ENCODE data around the gene KLHL11. TPM values are rescaled to one million over a fixed set of nuclear protein-coding genes. Genes with fewer than 3 reads are reported as not detected.
A peak's percentile ranks its signal among the peaks of the same experiment; 100 is the strongest.

Gene KLHL11
- total and polyA plus RNA-seq, 8 donors = 0.43 to 26.4 (median 3.0) TPM

DNA sequence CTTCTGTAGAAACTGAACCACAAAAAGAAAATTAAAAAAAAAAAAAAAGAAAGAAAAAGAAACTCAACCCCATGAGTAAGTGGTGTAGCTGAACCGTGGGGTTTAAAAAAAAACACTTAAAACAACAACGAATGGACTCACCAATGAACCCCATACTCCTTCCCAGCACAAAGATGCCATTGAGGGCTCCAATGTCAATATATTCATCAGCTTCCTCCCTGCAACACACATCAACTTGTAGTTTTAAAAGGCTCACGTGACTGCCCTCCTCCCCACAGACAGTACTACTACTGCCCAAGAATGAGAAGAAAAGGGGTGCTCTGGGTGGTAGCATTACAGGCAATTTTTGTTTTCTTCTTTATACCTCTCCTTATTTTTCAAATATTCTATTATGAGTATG, 3.3 kb upstream of the KLHL11 start:
- TF ChIP-seq, protein P1, sequence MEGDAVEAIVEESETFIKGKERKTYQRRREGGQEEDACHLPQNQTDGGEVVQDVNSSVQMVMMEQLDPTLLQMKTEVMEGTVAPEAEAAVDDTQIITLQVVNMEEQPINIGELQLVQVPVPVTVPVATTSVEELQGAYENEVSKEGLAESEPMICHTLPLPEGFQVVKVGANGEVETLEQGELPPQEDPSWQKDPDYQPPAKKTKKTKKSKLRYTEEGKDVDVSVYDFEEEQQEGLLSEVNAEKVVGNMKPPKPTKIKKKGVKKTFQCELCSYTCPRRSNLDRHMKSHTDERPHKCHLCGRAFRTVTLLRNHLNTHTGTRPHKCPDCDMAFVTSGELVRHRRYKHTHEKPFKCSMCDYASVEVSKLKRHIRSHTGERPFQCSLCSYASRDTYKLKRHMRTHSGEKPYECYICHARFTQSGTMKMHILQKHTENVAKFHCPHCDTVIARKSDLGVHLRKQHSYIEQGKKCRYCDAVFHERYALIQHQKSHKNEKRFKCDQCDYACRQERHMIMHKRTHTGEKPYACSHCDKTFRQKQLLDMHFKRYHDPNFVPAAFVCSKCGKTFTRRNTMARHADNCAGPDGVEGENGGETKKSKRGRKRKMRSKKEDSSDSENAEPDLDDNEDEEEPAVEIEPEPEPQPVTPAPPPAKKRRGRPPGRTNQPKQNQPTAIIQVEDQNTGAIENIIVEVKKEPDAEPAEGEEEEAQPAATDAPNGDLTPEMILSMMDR (IDR thresholded peaks at IDR 0.05) = no peak
- TF ChIP-seq EP300 (IDR thresholded peaks at IDR 0.05) (no peak), POLR2AphosphoS5 (IDR thresholded peaks at IDR 0.05) (no peak), POLR2A (IDR thresholded peaks at IDR 0.05) (no peak)
- H3K9me3 ChIP-seq = no peaks in the 10 kb centered on the region
- peaks cover 34 to 73% (median 70%) of the 10 kb centered on the region in 4 donors for H3K36me3 ChIP-seq
- intact Hi-C loops (cut with DNase I; ENCODE audit: low total_unique reads) = no loop called here
- H3K27me3 ChIP-seq = no peaks in the 10 kb centered on the region
- DNase-seq = no peak
- 38 to 56% (median 43%) methylated on average over 3 of the region's 3 CpGs for WGBS, 5 donors
- no peak overlapping the region for H3K27ac ChIP-seq
- H3K4me1 ChIP-seq = peaks cover 8 to 15% (median 13%) of the 10 kb centered on the region in 4 donors
- H3K4me3 ChIP-seq = no peak overlapping the region

DNA sequence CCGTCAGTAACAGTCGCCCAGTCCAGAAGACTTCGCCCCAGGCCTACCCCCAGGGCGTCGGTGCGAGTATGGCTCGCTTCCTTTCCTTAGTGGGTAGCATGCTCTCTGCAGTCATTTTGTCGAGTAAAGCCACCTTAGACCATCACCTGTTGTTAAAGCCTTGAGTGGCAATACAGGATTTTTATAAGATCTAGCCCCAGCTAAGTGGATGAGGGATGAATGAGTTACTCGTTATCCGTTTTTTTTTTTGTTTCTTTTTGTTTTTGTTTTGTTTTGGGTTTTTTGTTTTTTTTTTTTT, 322 bp upstream of the KLHL11 start:
- TF ChIP-seq POLR2AphosphoS5 (IDR thresholded peaks at IDR 0.05) = no peak
- TF ChIP-seq, protein P1 (IDR thresholded peaks at IDR 0.05) = peak in 1 of 7 experiments; percentile 6
- 0 to 3% (median 1%) methylated on average over 9 to 10 of the region's 10 CpGs for WGBS, 5 donors
- intact Hi-C loops (cut with DNase I; ENCODE audit: low total_unique reads) = no loop called here
- peaks cover 17 to 45% (median 31%) of the 10 kb centered on the region in 4 donors for H3K4me1 ChIP-seq
- peaks cover 8 to 42% (median 39%) of the 10 kb centered on the region in 4 donors for H3K36me3 ChIP-seq
- peak overlapping the region; percentile 80 to 94 (median 92) for H3K27ac ChIP-seq
- no peak for DNase-seq
- no peaks in the 10 kb centered on the region for H3K27me3 ChIP-seq
- peak overlapping the region; percentile 77 to 96 (median 82) for H3K4me3 ChIP-seq
- no peaks in the 10 kb centered on the region for H3K9me3 ChIP-seq

DNA sequence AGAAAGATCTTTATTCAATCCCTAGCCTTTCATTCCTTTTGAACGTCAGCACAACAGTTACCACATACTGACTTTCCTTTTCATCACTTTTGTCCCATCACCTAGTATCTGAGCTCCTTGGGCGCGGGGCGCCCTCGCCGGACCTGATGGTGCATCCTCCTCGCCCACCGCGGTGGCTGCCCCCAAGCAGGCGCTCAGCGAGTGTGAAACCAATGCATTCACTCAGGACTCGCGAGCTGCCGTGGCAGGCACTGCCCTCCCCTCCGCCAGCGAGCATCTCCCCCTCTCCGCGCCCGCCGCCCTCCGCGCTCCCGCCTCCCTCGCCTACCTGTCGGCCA, 756 bp downstream of the KLHL11 start:
- no peak for TF ChIP-seq POLR2AphosphoS5 (IDR thresholded peaks at IDR 0.05)
- TF ChIP-seq POLR2A (IDR thresholded peaks at IDR 0.05) = no peak
- TF ChIP-seq EP300 (IDR thresholded peaks at IDR 0.05) = no peak
- TF ChIP-seq, protein P1 (IDR thresholded peaks at IDR 0.05) = no peak
- H3K4me1 ChIP-seq = peaks cover 17 to 56% (median 36%) of the 10 kb centered on the region in 4 donors
- peak overlapping the region; percentile 90 to 94 (median 92) for H3K27ac ChIP-seq
- 0 to 1% (median 1%) methylated on average over 23 to 25 of the region's 25 CpGs for WGBS, 5 donors
- intact Hi-C loops (cut with DNase I; ENCODE audit: low total_unique reads) = no loop called here
- peaks cover 1 to 32% (median 29%) of the 10 kb centered on the region in 4 donors for H3K36me3 ChIP-seq
- H3K9me3 ChIP-seq = no peaks in the 10 kb centered on the region
- peak overlapping the region; percentile 77 to 96 (median 82) for H3K4me3 ChIP-seq
- no peaks in the 10 kb centered on the region for H3K27me3 ChIP-seq
- DNase-seq = peak in 1 of 2 donors; percentile 86

DNA sequence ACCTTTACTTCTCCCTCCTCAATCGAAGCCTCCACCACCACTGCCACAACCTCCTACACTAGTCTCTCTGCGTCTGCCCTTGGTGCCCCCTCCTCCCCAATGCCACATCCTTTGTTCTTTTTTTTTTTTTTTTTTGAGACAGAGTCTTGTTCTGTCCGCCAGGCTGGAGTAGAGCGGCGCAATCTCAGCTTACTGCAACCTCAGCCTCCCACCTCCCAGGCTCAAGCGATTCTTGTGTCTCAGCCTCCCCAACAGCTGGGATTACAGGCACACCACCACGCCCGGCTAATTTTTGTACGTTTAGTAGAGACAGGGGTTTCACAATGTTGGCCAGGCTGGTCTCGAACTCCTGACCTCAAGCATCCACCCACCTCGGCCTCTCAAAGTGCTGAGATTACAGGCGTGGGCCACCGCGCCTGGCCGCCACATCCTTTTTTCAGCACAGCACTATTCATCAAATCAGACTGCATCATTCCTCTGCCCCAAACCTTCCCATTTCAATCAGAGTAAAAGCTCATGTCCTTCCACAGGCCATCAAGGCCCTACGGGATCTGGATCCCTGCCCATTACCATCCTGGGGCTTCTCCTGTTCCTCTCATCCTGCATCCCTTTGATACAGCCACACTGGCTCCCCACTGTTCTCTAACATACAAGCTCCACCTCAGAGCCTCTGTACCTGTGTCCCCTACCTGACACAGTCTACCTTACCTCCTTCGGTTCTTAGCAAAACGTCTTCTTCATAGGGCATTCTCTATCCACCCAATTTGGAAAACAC, 2.0 kb downstream of the KLHL11 start:
- Histone ChIP-seq H3K27ac (peak overlapping the region in 1 of 5 donors; percentile 92), H3K27me3 (no peaks in the 10 kb centered on the region), H3K4me3 (peak overlapping the region; percentile 77 to 96 (median 82)), H3K4me1 (peaks cover 17 to 65% (median 39%) of the 10 kb centered on the region in 4 donors), H3K36me3 (peaks cover 0 to 20% (median 18%) of the 10 kb centered on the region in 4 donors), H3K9me3 (no peaks in the 10 kb centered on the region)
- intact Hi-C loops (cut with DNase I; ENCODE audit: low total_unique reads) = no loop called here
- DNase-seq = peak in 1 of 2 donors; percentile 15
- WGBS, 5 donors = 54 to 63% (median 58%) methylated on average over 18 of the region's 18 CpGs
- TF ChIP-seq EP300 (IDR thresholded peaks at IDR 0.05) (no peak), POLR2AphosphoS5 (IDR thresholded peaks at IDR 0.05) (no peak), POLR2A (IDR thresholded peaks at IDR 0.05) (no peak)
- TF ChIP-seq, protein P1 (IDR thresholded peaks at IDR 0.05) = no peak
